Esophagus muscularis mucosa (tissue), 4 donors: ENCODE measurements around the gene CEP131. TPM values are rescaled to one million over a fixed set of nuclear protein-coding genes. Genes with fewer than 3 reads are reported as not detected.

Experiments used
- DNase-seq: peaks from one replicate; pipeline ENCODE4 v3.0.0-alpha.2; 2017; ENCODE audit errors: extremely low spot score
- H3K27ac ChIP-seq, 4 donors: fragments of 200-600 bp; sonication (generic); replicated peaks in 1 of 4; 1 replicate in 3 of 4; 2 replicates in 1 of 4; pipeline ENCODE4 v1.5.1; 2016 to 2019; ENCODE audit warnings: mild to moderate bottlenecking in 1 of 4
- H3K27me3 ChIP-seq, 4 donors: fragments of 200-600 bp; sonication (generic); one replicate each; pipeline versions ENCODE4 v1.5.1 to v1.6.0; 2016 to 2019
- H3K36me3 ChIP-seq, 4 donors: fragments of 200-600 bp; sonication (generic); one replicate each; pipeline ENCODE4 v1.5.1; 2016 to 2019
- H3K4me1 ChIP-seq, 4 donors: fragments of 200-600 bp; sonication (generic); one replicate each; pipeline ENCODE4 v1.5.1; 2016 to 2019
- H3K4me3 ChIP-seq, 4 donors: fragments of 200-600 bp; sonication (generic); 1 replicate in 2 of 4; 2 replicates in 2 of 4; pipeline ENCODE4 v1.5.1; 2016 to 2019; ENCODE audit warnings: mild to moderate bottlenecking in 4 of 4, moderate library complexity in 1 of 4
- H3K9me3 ChIP-seq, 4 donors: fragments of 200-600 bp; sonication (generic); 1 replicate in 3 of 4; 2 replicates in 1 of 4; pipeline ENCODE4 v1.5.1; 2016 to 2019
- CTCF ChIP-seq, 3 experiments: fragments of 200-600 bp in 2 of 3; fragments of 450-650 bp in 1 of 3; sonication (generic) in 2 of 3; IDR thresholded peaks; one replicate each; pipeline ENCODE4 v1.5.1; 2017 to 2019; ENCODE audit warnings: antibody characterized with exemption in 3 of 3, mild to moderate bottlenecking in 2 of 3, moderate library complexity in 1 of 3
- EP300 ChIP-seq: sonication (generic); formaldehyde crosslinking; IDR thresholded peaks from one replicate; pipeline ENCODE4 v1.6.1; 2017; ENCODE audit warnings: antibody characterized with exemption
- POLR2A ChIP-seq: fragments of 450-650 bp; IDR thresholded peaks from one replicate; pipeline ENCODE4 v1.6.1; 2017; ENCODE audit warnings: antibody characterized with exemption, moderate library complexity, mild to moderate bottlenecking, low read depth
- POLR2AphosphoS5 ChIP-seq, 2 donors: sonication (generic); formaldehyde crosslinking; IDR thresholded peaks; one replicate each; pipeline ENCODE4 v1.6.1; 2017; ENCODE audit warnings: antibody characterized with exemption in 2 of 2
- WGBS: methylation state at CpG from one replicate; pipeline ENCODE4 v1.1.5; 2018; 5-methylcytosine and 5-hydroxymethylcytosine counted together
- intact Hi-C: fragments of 100-400 bp; cut with DNase I; formaldehyde crosslinking; loops from one replicate; pipeline ENCODE4 v1.15.1; 2023
- total RNA-seq, 4 donors: library from RNA; depleted of rRNA; stranded (reverse); fragments of >200 nt; gene quantifications; one replicate each; pipeline versions ENCODE4 v1.1.0 to v1.2.1, GENCODE V29; 2016

Gene CEP131
- total RNA-seq, 4 donors from 2014 or later: 4.5 to 10.6 (median 8.9) TPM

DNA sequence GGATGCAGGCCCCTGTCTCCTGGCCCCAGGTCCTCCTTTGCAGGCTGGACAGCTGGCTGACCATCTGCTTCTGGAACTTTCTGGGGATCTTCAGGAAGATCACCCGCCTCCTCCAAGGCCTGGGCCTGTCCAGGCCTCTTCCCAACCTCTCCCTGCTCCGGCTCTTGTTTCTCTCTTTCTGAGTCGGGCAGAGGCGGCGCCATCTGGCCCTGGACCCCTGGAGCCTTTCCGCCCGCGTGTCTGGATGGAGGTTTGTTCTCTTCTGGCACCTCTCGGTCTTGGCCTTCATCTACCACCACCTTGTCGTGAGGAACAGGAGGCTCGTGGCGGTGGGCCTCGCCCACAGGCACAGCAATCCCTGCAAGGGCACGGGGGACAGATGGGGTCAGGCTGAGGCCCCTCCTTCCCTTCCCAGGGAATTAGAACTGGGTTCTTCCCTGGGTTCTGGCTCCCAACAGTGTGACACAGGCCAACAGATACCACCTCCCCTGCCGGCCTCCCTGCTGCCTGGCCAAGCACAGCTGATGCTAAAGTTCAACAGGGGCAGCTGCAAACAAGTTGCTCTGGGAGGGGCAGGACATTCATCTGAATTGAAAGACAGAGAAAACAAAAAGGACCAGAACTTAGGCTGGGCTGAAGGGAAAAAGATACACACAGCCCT lies 29.7 kb upstream of the CEP131 start:
- H3K4me1 ChIP-seq: peaks cover 14 to 54% (median 44%) of the 10 kb centered on the region in 4 donors
- H3K4me3 ChIP-seq: no peak overlapping the region
- WGBS: 79% methylated on average over 10 of the region's 15 CpGs
- H3K27ac ChIP-seq: peak overlapping the region in 1 of 4 donors; percentile 36
- no peaks in the 10 kb centered on the region for H3K9me3 ChIP-seq
- H3K27me3 ChIP-seq: no peaks in the 10 kb centered on the region
- intact Hi-C loops: loop anchor here (5.0 kb wide), 1 partner anchor 350 kb away; no protein-coding TSS in a partner anchor
- peaks cover 10 to 50% (median 35%) of the 10 kb centered on the region in 4 donors for H3K36me3 ChIP-seq
- DNase-seq: no peak
- TF ChIP-seq EP300 (no peak), POLR2A (no peak)

DNA sequence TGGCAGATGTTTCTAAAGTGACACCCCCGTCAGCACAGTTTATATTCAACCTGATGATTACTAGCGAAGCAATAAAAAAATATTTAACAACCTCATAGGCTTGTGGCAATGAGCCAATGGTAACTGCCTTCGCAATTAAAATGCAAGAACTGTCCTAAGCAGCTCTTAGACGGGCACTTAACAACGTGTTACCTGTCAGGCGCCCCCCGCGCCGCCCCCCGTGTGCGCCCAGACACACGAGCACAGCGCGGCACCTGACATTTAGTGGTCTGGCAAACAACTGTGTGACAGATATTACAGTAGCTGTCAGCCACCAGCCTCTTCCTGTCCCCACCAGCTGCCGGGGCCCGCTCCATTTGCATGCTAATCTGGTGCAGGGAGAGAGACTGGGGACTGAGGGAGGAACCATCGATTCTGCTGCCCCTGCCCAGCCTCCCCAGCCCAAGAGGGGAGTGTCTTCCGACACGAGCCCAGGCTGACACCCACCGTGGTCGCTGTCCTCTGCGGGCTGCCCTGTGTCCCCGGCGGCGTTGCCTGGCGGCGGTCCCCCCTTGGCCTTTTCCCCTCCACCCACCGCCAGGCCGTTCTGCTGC lies 29.0 kb upstream of the CEP131 start:
- H3K27me3 ChIP-seq: no peaks in the 10 kb centered on the region
- H3K4me3 ChIP-seq: no peak overlapping the region
- TF ChIP-seq POLR2A (no peak), CTCF (IDR thresholded peaks at IDR 0.05) (no peak)
- peaks cover 10 to 46% (median 36%) of the 10 kb centered on the region in 4 donors for H3K36me3 ChIP-seq
- 82% methylated on average over 29 of the region's 29 CpGs for WGBS
- peak overlapping the region in 1 of 4 donors; percentile 36 for H3K27ac ChIP-seq
- intact Hi-C loops: loop anchor here (5.0 kb wide), 1 partner anchor 350 kb away; no protein-coding TSS in a partner anchor
- DNase-seq: no peak
- H3K4me1 ChIP-seq: peaks cover 14 to 48% (median 40%) of the 10 kb centered on the region in 4 donors
- H3K9me3 ChIP-seq: no peaks in the 10 kb centered on the region

DNA sequence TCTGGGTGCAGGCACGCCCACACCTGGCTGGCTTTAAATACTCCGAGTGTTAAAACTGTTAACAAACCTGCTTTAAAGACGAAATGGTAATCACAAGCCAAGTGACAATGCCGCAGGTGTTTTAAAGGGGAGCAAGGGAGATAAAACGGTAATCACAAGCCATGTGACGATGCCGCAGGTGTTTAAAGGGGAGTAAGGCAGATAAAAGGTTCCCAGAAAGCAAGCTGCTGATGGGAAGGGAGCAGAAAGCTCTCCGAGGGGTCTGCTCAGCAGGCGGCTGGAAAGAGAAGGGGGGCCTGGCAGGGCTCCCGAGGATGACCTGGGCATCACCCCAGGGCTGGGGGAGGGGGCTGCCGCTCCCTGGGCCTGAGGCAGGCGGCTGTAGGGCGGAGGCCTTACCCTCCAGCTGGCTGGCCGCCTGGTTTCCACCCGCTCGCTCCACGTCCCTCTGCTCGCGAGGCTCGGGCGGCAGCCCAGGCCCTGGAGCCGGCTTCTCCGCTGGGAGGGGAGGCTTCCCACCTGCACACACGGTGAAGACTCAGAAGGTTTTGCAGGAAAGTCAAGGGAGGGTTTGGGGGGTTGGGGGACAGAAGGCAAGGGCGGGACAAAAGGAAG lies 28.4 kb upstream of the CEP131 start:
- H3K4me1 ChIP-seq: peaks cover 14 to 42% (median 34%) of the 10 kb centered on the region in 4 donors
- intact Hi-C loops: loop anchor here (5.0 kb wide), 1 partner anchor 351 kb away; no protein-coding TSS in a partner anchor
- peak overlapping the region in 1 of 4 donors; percentile 36 for H3K27ac ChIP-seq
- no peak for DNase-seq
- H3K27me3 ChIP-seq: no peaks in the 10 kb centered on the region
- no peaks in the 10 kb centered on the region for H3K9me3 ChIP-seq
- 87% methylated on average over 25 of the region's 25 CpGs for WGBS
- H3K36me3 ChIP-seq: peaks cover 10 to 50% (median 39%) of the 10 kb centered on the region in 4 donors
- TF ChIP-seq POLR2AphosphoS5 (IDR thresholded peaks at IDR 0.05) (no peak), CTCF (IDR thresholded peaks at IDR 0.05) (no peak), POLR2A (no peak)
- H3K4me3 ChIP-seq: no peak overlapping the region

DNA sequence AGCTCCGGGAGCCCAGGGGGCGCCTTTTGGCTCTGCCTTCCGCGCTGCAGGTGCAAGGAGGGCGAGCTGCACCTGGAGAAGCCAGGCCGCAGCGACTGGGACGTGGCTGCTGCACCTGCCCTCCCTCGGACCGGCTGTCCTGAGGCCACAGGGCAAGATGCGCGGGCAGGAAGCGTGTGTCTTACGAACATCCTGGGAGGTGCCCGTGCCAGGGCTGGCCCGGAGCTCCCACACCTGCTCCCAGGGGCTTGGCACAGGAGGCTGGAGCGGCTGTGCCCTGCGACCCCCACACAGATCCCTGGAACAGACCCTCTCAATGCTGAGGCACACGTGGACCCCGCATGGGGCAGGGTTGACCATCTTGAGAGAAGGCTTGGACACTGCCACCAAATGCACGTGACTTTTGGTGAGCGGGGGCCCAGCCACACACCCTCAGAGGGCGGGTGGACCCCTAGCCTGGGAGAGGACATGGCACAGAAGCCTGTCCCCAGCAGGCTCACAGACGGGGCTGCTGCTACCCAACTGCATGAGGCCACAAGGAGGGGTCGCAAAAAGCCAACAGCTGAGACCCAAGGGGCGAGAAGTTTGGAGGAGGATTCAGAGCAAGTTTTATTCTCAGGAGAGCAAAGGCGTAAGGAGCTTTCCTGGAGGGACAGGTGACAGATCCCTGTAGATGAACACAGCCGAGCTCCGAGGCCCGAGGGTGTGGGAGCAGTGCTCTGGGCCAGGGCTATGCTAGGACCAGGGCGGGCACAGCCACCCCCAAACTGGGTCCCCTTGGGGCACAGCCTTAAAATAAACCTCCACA lies 27.7 kb upstream of the CEP131 start:
- WGBS: 90% methylated on average over 11 of the region's 31 CpGs
- no peak overlapping the region for H3K4me3 ChIP-seq
- peaks cover 11 to 35% (median 27%) of the 10 kb centered on the region in 4 donors for H3K4me1 ChIP-seq
- DNase-seq: no peak
- H3K27me3 ChIP-seq: no peaks in the 10 kb centered on the region
- H3K27ac ChIP-seq: no peak overlapping the region
- intact Hi-C loops: loop anchor here (5.0 kb wide), 1 partner anchor 352 kb away; no protein-coding TSS in a partner anchor
- H3K36me3 ChIP-seq: peaks cover 10 to 55% (median 42%) of the 10 kb centered on the region in 4 donors
- TF ChIP-seq POLR2AphosphoS5 (IDR thresholded peaks at IDR 0.05): no peak
- TF ChIP-seq EP300: no peak
- TF ChIP-seq CTCF (IDR thresholded peaks at IDR 0.05): no peak
- TF ChIP-seq POLR2A: no peak
- H3K9me3 ChIP-seq: no peaks in the 10 kb centered on the region
